ENCODE results near the gene ERICH2. TPM values are rescaled to one million over a fixed set of nuclear protein-coding genes. Genes with fewer than 3 reads are reported as not detected.
A peak's percentile ranks its signal among the peaks of the same experiment; 100 is the strongest.

Gene ERICH2
- total RNA-seq, 1 donor from 2014 or later: not detected

DNA sequence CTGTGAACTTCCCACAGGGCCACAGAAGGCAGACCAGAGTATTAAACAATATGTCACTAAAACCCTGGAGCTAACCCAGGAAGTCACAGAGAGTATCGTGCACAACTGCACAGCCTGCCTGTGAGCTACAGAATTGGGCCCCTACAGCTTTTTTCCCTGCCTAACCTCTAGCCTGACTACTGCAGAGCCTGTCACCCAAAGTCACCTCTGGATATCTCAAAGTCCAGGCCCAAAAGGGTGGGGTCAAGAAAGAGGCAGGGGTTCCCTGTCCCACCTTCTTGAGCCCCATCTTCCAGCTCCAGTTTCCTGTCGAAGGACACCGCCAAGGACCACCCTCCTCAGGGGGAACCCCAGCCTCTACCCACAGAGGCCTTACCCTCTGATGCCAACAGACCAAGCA is 60.0 kb downstream of the ERICH2 start:
- DNase-seq (ENCODE audit: extremely low read depth, low read depth, low spot score): no peak

DNA sequence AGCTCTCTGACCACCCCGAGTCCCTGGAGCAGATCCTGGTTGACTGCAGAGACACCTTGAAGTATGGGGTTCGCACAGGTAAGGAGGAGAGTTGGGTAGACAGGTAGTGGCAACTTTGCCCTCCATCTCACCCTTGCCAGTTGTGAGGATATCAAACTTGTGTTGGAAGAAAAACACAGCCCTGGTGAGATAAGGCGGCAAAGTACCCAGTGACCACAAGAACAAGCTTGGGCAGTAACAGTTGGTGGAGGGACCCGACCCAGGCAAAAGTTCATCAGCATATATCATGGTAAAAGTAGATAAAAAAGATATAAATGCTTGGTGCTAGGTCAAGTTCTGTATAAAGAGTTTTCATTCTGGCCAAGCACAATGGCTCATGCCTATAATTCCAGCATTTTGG is 60.9 kb downstream of the ERICH2 start:
- no peak for DNase-seq (ENCODE audit: extremely low read depth, low read depth, low spot score)

DNA sequence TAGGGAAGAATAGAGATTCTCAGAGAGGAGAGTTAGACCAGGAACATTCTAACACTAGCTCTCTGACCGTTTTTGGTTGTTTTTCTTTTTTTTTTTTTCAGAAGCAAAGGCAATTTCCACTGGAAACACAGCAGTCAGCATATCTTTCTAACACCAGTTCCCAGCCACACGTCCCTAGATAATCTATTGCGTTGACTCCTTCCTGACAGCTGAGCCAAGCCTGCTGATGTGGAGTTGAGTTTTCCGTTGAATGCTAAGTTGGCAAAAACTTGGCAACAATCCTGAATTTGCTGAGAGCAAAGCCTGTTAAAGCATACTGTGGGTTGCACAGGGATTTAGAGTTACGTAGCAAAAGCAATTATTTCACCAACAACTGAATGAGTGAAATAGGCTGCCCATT is 65.8 kb downstream of the ERICH2 start:
- no peak for DNase-seq (ENCODE audit: extremely low read depth, low read depth, low spot score)

DNA sequence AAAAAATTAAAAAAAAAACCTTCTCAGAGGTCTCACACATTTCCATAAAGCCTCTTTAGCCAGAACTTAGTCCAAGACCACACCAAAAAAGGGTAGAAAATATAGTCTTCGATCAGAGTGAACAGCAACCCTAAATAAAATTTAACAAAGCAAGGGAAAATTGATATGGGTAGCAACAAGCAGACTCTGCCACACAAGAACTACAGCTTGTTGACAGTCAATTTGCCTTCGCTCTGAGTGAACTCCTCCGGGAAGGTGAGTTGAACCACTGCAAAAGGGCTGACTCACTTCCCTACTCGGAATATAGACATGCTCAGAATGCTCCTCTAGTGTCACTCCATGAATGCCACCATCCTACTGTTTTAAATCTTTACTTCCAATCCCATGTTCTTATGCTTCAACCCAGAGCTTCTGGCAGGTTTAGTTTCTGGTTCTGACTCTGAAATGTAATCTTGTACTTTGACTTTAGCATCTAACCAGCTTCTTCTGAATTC is 70.6 kb downstream of the ERICH2 start:
- no peak for DNase-seq (ENCODE audit: extremely low read depth, low read depth, low spot score)

- DNase-seq (ENCODE audit: extremely low read depth, low read depth, low spot score): no peak
Measured at GRCh38 chr2:170842785-170843184, 72.6 kb downstream of the ERICH2 start.

- DNase-seq (ENCODE audit: extremely low read depth, low read depth, low spot score): peak; percentile 12
Measured at GRCh38 chr2:170843656-170844055, 73.5 kb downstream of the ERICH2 start.

GRCh38 chr2:170845343-170845742 is 75.2 kb downstream of the ERICH2 start:
- DNase-seq (ENCODE audit: extremely low read depth, low read depth, low spot score): no peak

GRCh38 chr2:170846314-170846713 is 76.1 kb downstream of the ERICH2 start:
- no peak for DNase-seq (ENCODE audit: extremely low read depth, low read depth, low spot score)

DNA sequence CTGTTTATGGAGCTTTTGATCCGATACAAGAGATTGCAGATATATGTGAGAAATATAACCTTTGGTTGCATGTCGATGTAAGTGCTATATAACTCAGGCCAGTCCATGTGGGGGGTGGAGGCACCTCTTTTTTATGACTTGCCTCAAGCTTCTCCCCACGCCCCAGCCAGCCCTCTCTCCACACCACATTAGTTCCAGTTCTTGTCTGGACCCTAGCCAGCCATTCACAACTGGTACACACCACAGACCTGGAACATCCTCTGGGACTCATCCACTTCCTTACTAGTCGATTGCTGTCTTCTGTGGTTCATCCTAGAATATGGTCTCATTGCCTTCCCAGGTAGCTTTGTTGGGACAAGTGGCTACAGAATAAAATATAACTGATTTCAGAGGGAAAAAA is 77.5 kb downstream of the ERICH2 start:
- no peak for DNase-seq (ENCODE audit: extremely low read depth, low read depth, low spot score)

Other genes with a start within 250 kb of the ERICH2 start
- gene SP5, start 55.0 kb upstream of the ERICH2 start, total RNA-seq: 0.06 TPM in 1 of 2 replicates, not detected in the other
- gene GAD1, start 46.5 kb downstream of the ERICH2 start, total RNA-seq: 0.35 TPM in 1 of 2 replicates, not detected in the other
- gene GORASP2, start 158.9 kb downstream of the ERICH2 start, total RNA-seq: 64.4 and 75.4 TPM in 2 replicates